IMR-90 (cell line): ENCODE data around the gene TTC16. TPM values are rescaled to one million over a fixed set of nuclear protein-coding genes. Genes with fewer than 3 reads are reported as not detected.

Source experiments
- ATAC-seq: fragments of 200-7000 bp; cut with Tn5 transposase; 2 replicates; pipeline ENCODE4 v1.9.1; 2020; ENCODE audit warnings: low read depth, mild to moderate bottlenecking, moderate library complexity
- BruUV-seq: library from RNA; stranded (reverse); fragments of 400-500 nt; replicated peaks from 2 replicates; lab custom pipeline; 2021; lab: Mats Ljungman, UMichigan
- CTCF ChIA-PET: fragments of 300-600 bp; formaldehyde crosslinking; extraction: SDS; loops from one replicate; lab custom pipeline; 2021; ENCODE audit warnings: antibody characterized with exemption; lab: Yijun Ruan, JAX
- POLR2A ChIA-PET: fragments of 300-600 bp; sonication (Branson Sonifier 250); formaldehyde crosslinking; loops from one replicate; lab custom pipeline; 2022; ENCODE audit warnings: antibody characterized with exemption; ENCODE audit not compliant: unreplicated experiment; lab: Charles Lee
- DNase-seq: peaks from one replicate; pipeline ENCODE4 v3.0.0; 2013
- H2AFZ ChIP-seq: replicated peaks from 2 replicates; pipeline ENCODE3; 2013; ENCODE audit warnings: low read length, mild to moderate bottlenecking; ENCODE audit not compliant: poor library complexity
- H2AK5ac ChIP-seq: 2 replicates; pipeline ENCODE4 v1.6.1; 2013; ENCODE audit warnings: low read depth, low read length, inconsistent platforms
- H2AK9ac ChIP-seq: replicated peaks from 2 replicates; pipeline ENCODE3; 2013; ENCODE audit warnings: mild to moderate bottlenecking, low read depth, low read length, moderate library complexity; ENCODE audit not compliant: poor library complexity
- H2BK120ac ChIP-seq: 2 replicates; pipeline ENCODE4 v1.6.1; 2013; ENCODE audit warnings: low read depth, low read length, inconsistent platforms
- H2BK15ac ChIP-seq: 3 replicates; pipeline ENCODE4 v1.6.1; 2013; ENCODE audit warnings: low read depth, low read length, inconsistent platforms
- H2BK20ac ChIP-seq: 2 replicates; pipeline ENCODE4 v1.6.1; 2013; ENCODE audit warnings: low read depth, mild to moderate bottlenecking, inconsistent platforms, low read length, moderate library complexity
- H2BK5ac ChIP-seq: 2 replicates; pipeline ENCODE4 v1.6.1; 2013; ENCODE audit warnings: mild to moderate bottlenecking, low read depth, low read length, inconsistent platforms; ENCODE audit not compliant: poor library complexity, severe bottlenecking
- H3K14ac ChIP-seq: replicated peaks from 2 replicates; pipeline ENCODE4 v1.6.1; 2013; ENCODE audit warnings: low read depth, low read length, inconsistent platforms
- H3K18ac ChIP-seq: 2 replicates; pipeline ENCODE4 v1.6.1; 2013; ENCODE audit warnings: low read depth, low read length, control low read depth
- H3K23ac ChIP-seq: 2 replicates; pipeline ENCODE4 v1.6.1; 2013; ENCODE audit warnings: low read depth, low read length, inconsistent platforms
- H3K27ac ChIP-seq: 2 replicates; pipeline ENCODE4 v1.5.1; 2013; ENCODE audit warnings: mild to moderate bottlenecking, control low read depth, low read length; ENCODE audit not compliant: insufficient read depth
- H3K27me3 ChIP-seq: 2 replicates; pipeline ENCODE4 v1.6.1; 2013; ENCODE audit warnings: low read length; ENCODE audit not compliant: control insufficient read depth, insufficient read depth
- H3K36me3 ChIP-seq: 2 replicates; pipeline ENCODE4 v1.6.1; 2013; ENCODE audit warnings: low read length, mixed read lengths; ENCODE audit not compliant: control insufficient read depth, insufficient read depth
- H3K4ac ChIP-seq: 2 replicates; pipeline ENCODE4 v1.6.1; 2013; ENCODE audit warnings: low read depth, low read length, inconsistent platforms
- H3K4me1 ChIP-seq: 2 replicates; pipeline ENCODE4 v1.6.1; 2013; ENCODE audit warnings: low read length, mixed read lengths; ENCODE audit not compliant: control insufficient read depth, insufficient read depth
- H3K4me2 ChIP-seq: 2 replicates; pipeline ENCODE4 v1.6.1; 2013; ENCODE audit warnings: low read depth, mild to moderate bottlenecking, control low read depth, low read length, moderate library complexity
- H3K4me3 ChIP-seq: 2 replicates; pipeline ENCODE4 v1.5.1; 2013; ENCODE audit warnings: low read depth, mild to moderate bottlenecking, control low read depth, low read length, moderate library complexity; ENCODE audit not compliant: insufficient read depth
- H3K56ac ChIP-seq: 2 replicates; pipeline ENCODE4 v1.6.1; 2013; ENCODE audit warnings: low read length, inconsistent platforms; ENCODE audit not compliant: insufficient read depth; ENCODE audit errors: extremely low read depth
- H3K79me1 ChIP-seq, 2 experiments: 2 replicates each; pipeline ENCODE4 v1.6.1; 2013; ENCODE audit warnings: low read length in 2 of 2, inconsistent platforms in 1 of 2, low read depth in 1 of 2
- H3K9ac ChIP-seq: 2 replicates; pipeline ENCODE4 v1.6.1; 2013; ENCODE audit warnings: low read depth, low read length, control low read depth
- H3K9me1 ChIP-seq: 2 replicates; pipeline ENCODE4 v1.6.1; 2013; ENCODE audit warnings: low read length, inconsistent platforms; ENCODE audit not compliant: insufficient read depth
- H3K9me3 ChIP-seq: 2 replicates; pipeline ENCODE4 v1.6.1; 2013; ENCODE audit warnings: low read length; ENCODE audit not compliant: control insufficient read depth, insufficient read depth
- H4K20me1 ChIP-seq: 2 replicates; pipeline ENCODE4 v1.6.1; 2013; ENCODE audit warnings: low read length, inconsistent platforms; ENCODE audit not compliant: insufficient read depth
- H4K5ac ChIP-seq: 2 replicates; pipeline ENCODE4 v1.6.1; 2013; ENCODE audit warnings: mild to moderate bottlenecking, low read depth, low read length, control low read depth
- H4K8ac ChIP-seq, 2 experiments: 2 replicates each; pipeline ENCODE4 v1.6.1; 2013; ENCODE audit warnings: low read depth in 2 of 2, low read length in 2 of 2, control low read depth in 1 of 2, inconsistent platforms in 1 of 2
- H4K91ac ChIP-seq: 2 replicates; pipeline ENCODE4 v1.6.1; 2013; ENCODE audit warnings: low read depth, low read length, inconsistent platforms; ENCODE audit not compliant: insufficient read depth
- CEBPB ChIP-seq: IDR thresholded peaks from 2 replicates; pipeline ENCODE4 v1.6.1; 2012; ENCODE audit warnings: low read depth, low read length, improper control_type of control experiment
- CHD1 ChIP-seq: IDR thresholded peaks from 2 replicates; pipeline ENCODE4 v1.6.1; 2012; ENCODE audit warnings: low read depth, low read length, improper control_type of control experiment
- MAFK ChIP-seq: IDR thresholded peaks from 2 replicates; pipeline ENCODE4 v1.6.1; 2012; ENCODE audit warnings: low read depth, low read length, improper control_type of control experiment
- MAZ ChIP-seq: IDR thresholded peaks from 2 replicates; pipeline ENCODE4 v1.6.1; 2012; ENCODE audit warnings: low read depth, mild to moderate bottlenecking, low read length, improper control_type of control experiment, moderate library complexity, borderline replicate concordance
- MXI1 ChIP-seq: IDR thresholded peaks from 2 replicates; pipeline ENCODE4 v1.6.1; 2012; ENCODE audit warnings: low read depth, mild to moderate bottlenecking, low read length, moderate library complexity, borderline replicate concordance
- NFE2L2 ChIP-seq: fragments of 150-350 bp; IDR thresholded peaks from 2 replicates; pipeline ENCODE4 v1.6.1; 2016; ENCODE audit warnings: low read depth, mild to moderate bottlenecking, low read length
- RAD21 ChIP-seq: IDR thresholded peaks from 2 replicates; pipeline ENCODE4 v1.6.1; 2012; ENCODE audit warnings: low read length, improper control_type of control experiment
- RCOR1 ChIP-seq: IDR thresholded peaks from 2 replicates; pipeline ENCODE4 v1.6.1; 2012; ENCODE audit warnings: mild to moderate bottlenecking, low read length, improper control_type of control experiment; ENCODE audit not compliant: insufficient replicate concordance
- WGBS, 2 experiments: methylation state at CpG; one replicate each; pipeline versions ENCODE4 v1.1.5 to v1.1.7; 2013; ENCODE audit warnings: missing lambda C conversion rate in 2 of 2; ENCODE audit not compliant: insufficient read length in 1 of 2; ENCODE audit errors: extremely low coverage in 2 of 2; 5-methylcytosine and 5-hydroxymethylcytosine counted together
- dilution Hi-C: fragments of 300-500 bp; cut with HindIII; formaldehyde crosslinking; loops from one replicate; pipeline ENCODE4 v1.14.3; 2018; ENCODE audit warnings: low sequenced_read_pairs; ENCODE audit not compliant: unreplicated experiment
- in situ Hi-C: fragments of 300-500 bp; cut with MboI; formaldehyde crosslinking; loops from 3 replicates; pipeline ENCODE4 v1.14.3; 2019; ENCODE audit warnings: low sequenced_read_pairs, inconsistent platforms, mixed read lengths
- intact Hi-C: fragments of 100-400 bp; cut with micrococcal nuclease; formaldehyde crosslinking; loops from 2 replicates; pipeline ENCODE4 v1.10.0; 2022
- polyA plus RNA-seq, 3 experiments: library from polyadenylated mRNA; depleted of rRNA; stranded (reverse); fragments of >200 nt; gene quantifications; 2 replicates each; pipeline ENCODE4 v1.2.3, GENCODE V29; 2012; ENCODE audit warnings: low replicate concordance in 1 of 3
- total RNA-seq: library from RNA; depleted of rRNA; stranded (reverse); fragments of >200 nt; gene quantifications from 2 replicates; pipeline ENCODE4 v1.2.3, GENCODE V29; 2012
- TF ChIP-seq, protein P1 (sequence below): fragments of 150-350 bp; IDR thresholded peaks from 2 replicates; pipeline ENCODE4 v1.6.1; 2017; ENCODE audit warnings: mild to moderate bottlenecking, antibody characterized with exemption, low read length, low read depth
- TF ChIP-seq, protein P2 (sequence below): fragments of 150-350 bp; IDR thresholded peaks from 2 replicates; pipeline ENCODE4 v1.6.1; 2016; ENCODE audit warnings: low read depth, mild to moderate bottlenecking, low read length, moderate library complexity, borderline replicate concordance

Gene TTC16
- total and polyA plus RNA-seq, 2 of the 4 experiments (the other 2 are of a cell fraction) = 0.02 TPM; not detected in 1

DNA sequence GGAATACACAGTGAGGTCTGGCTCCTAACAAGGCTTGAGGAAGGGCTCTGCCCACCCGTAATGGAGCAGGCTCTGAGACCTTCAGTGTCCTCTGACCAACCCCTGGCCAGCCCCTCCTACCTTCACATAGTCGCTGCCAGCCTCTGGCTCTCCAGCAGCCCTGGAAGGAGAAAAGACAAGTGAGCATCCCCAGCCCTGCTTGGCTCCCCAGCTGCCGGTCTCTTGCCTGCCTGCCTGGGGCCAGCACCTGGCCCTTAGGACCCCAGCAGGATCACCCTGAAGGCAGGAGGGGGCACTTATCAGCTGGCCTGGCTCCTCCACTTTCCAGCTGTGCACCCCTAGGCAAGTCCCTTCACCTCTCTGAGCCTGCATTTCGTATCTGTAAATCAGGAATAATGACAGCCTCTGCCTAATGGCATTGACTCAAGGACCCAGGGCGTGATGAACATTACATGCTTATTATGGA, 45.6 kb downstream of the TTC16 start:
- Histone ChIP-seq H3K14ac (no peak overlapping the region), H3K9ac (no peak overlapping the region), H3K4me1 (no peaks in the 10 kb centered on the region), H3K79me1 (no peaks in the 10 kb centered on the region), H4K8ac (no peak overlapping the region), H2BK20ac (no peak overlapping the region), H3K56ac (no peak overlapping the region), H2BK5ac (no peak overlapping the region), H2AK5ac (no peak overlapping the region), H3K27me3 (peaks cover 35% of the 10 kb centered on the region), H2AK9ac (no peak overlapping the region), H3K9me3 (no peaks in the 10 kb centered on the region), H3K4me2 (no peak overlapping the region), H3K27ac (no peak overlapping the region), H3K4ac (no peak overlapping the region), H3K18ac (no peak overlapping the region), H3K23ac (no peak overlapping the region), H3K36me3 (no peaks in the 10 kb centered on the region), H2BK120ac (no peak overlapping the region), H4K5ac (no peak overlapping the region), H2AFZ (no peak overlapping the region), H2BK15ac (no peak overlapping the region), H3K4me3 (no peak overlapping the region), H3K9me1 (no peaks in the 10 kb centered on the region), H4K20me1 (no peaks in the 10 kb centered on the region), H4K91ac (no peak overlapping the region)
- no CpG with 5 or more reads among the region's 5 CpGs for WGBS, 2 experiments
- POLR2A ChIA-PET = no interaction called here
- no peak for ATAC-seq
- dilution Hi-C loops (no loop called here), intact Hi-C loops (no loop called here), in situ Hi-C loops (no loop called here)
- no peak for TF ChIP-seq CHD1
- TF ChIP-seq MAZ = no peak
- no peak for TF ChIP-seq CEBPB
- TF ChIP-seq MAFK = no peak
- TF ChIP-seq, protein P1, sequence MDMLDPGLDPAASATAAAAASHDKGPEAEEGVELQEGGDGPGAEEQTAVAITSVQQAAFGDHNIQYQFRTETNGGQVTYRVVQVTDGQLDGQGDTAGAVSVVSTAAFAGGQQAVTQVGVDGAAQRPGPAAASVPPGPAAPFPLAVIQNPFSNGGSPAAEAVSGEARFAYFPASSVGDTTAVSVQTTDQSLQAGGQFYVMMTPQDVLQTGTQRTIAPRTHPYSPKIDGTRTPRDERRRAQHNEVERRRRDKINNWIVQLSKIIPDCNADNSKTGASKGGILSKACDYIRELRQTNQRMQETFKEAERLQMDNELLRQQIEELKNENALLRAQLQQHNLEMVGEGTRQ = no peak
- no peak for TF ChIP-seq NFE2L2
- TF ChIP-seq MXI1 = no peak
- TF ChIP-seq RCOR1 = no peak
- TF ChIP-seq, protein P2, sequence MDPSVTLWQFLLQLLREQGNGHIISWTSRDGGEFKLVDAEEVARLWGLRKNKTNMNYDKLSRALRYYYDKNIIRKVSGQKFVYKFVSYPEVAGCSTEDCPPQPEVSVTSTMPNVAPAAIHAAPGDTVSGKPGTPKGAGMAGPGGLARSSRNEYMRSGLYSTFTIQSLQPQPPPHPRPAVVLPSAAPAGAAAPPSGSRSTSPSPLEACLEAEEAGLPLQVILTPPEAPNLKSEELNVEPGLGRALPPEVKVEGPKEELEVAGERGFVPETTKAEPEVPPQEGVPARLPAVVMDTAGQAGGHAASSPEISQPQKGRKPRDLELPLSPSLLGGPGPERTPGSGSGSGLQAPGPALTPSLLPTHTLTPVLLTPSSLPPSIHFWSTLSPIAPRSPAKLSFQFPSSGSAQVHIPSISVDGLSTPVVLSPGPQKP = no peak
- no peak for TF ChIP-seq RAD21
- BruUV-seq = no TSS peak
- no peak for DNase-seq
- CTCF ChIA-PET = no interaction called here
